ENCODE data around the gene FMN2.

The FMN2 gene

GRCh38 chr1:240068961-240069360, 22.7 kb upstream of the FMN2 start:
- CTCF ChIA-PET = no interaction called here
- no peak overlapping the region for H3K4me3 ChIP-seq (ENCODE audit: control insufficient read depth in 1 of 7, extremely low read depth in 1 of 7, insufficient read depth in 4 of 7, low read depth in 2 of 7, low read length in 6 of 7)
- POLR2A ChIA-PET = no interaction called here
- peaks cover 0 to 6% (median 0%) of the 10 kb centered on the region in 5 experiments for H3K27me3 ChIP-seq (replicated peaks in 2 of 5; ENCODE audit: control insufficient read depth in 4 of 5, insufficient read depth in 5 of 5, low read length in 4 of 5)
- no CpG with 5 or more reads among the region's 7 CpGs for WGBS (ENCODE audit: insufficient coverage)
- no peaks in the 10 kb centered on the region for H3K9me3 ChIP-seq (ENCODE audit: control extremely low read depth in 1 of 5, control insufficient read depth in 4 of 5, insufficient read depth in 2 of 5, low read depth in 1 of 5, low read length in 4 of 5)
- DNase-seq = no peak
- no peaks in the 10 kb centered on the region for H3K4me1 ChIP-seq (ENCODE audit: control extremely low read depth in 1 of 4, control insufficient read depth in 4 of 4, insufficient read depth in 4 of 4, low read length in 3 of 4)
- H3K27ac ChIP-seq (ENCODE audit: insufficient read depth in 1 of 2, low read depth in 1 of 2, low read length in 2 of 2, poor library complexity in 1 of 2, severe bottlenecking in 2 of 2) = no peak overlapping the region
- H3K36me3 ChIP-seq (ENCODE audit: control insufficient read depth in 4 of 4, insufficient read depth in 4 of 4, low read length in 3 of 4) = no peaks in the 10 kb centered on the region

- no peak overlapping the region for H3K4me3 ChIP-seq (ENCODE audit: control insufficient read depth in 1 of 7, extremely low read depth in 1 of 7, insufficient read depth in 4 of 7, low read depth in 2 of 7, low read length in 6 of 7)
- no peak for DNase-seq
- H3K36me3 ChIP-seq (ENCODE audit: control insufficient read depth in 4 of 4, insufficient read depth in 4 of 4, low read length in 3 of 4) = no peaks in the 10 kb centered on the region
- ChIA-PET CTCF (no interaction called here), POLR2A (no interaction called here)
- H3K9me3 ChIP-seq (ENCODE audit: control extremely low read depth in 1 of 5, control insufficient read depth in 4 of 5, insufficient read depth in 2 of 5, low read depth in 1 of 5, low read length in 4 of 5) = no peaks in the 10 kb centered on the region
- no peaks in the 10 kb centered on the region for H3K4me1 ChIP-seq (ENCODE audit: control extremely low read depth in 1 of 4, control insufficient read depth in 4 of 4, insufficient read depth in 4 of 4, low read length in 3 of 4)
- H3K27me3 ChIP-seq (replicated peaks in 2 of 5; ENCODE audit: control insufficient read depth in 4 of 5, insufficient read depth in 5 of 5, low read length in 4 of 5) = peaks cover 0 to 6% (median 0%) of the 10 kb centered on the region in 5 experiments
- no peak overlapping the region for H3K27ac ChIP-seq (ENCODE audit: insufficient read depth in 1 of 2, low read depth in 1 of 2, low read length in 2 of 2, poor library complexity in 1 of 2, severe bottlenecking in 2 of 2)
Observed at GRCh38 chr1:240070188-240070587, 21.5 kb upstream of the FMN2 start.

GRCh38 chr1:240073097-240073496, 18.6 kb upstream of the FMN2 start:
- WGBS (ENCODE audit: insufficient coverage) = 71% methylated on average over 2 of the region's 3 CpGs
- H3K27me3 ChIP-seq (replicated peaks in 2 of 5; ENCODE audit: control insufficient read depth in 4 of 5, insufficient read depth in 5 of 5, low read length in 4 of 5) = peaks cover 0 to 6% (median 0%) of the 10 kb centered on the region in 5 experiments
- no peak overlapping the region for H3K4me3 ChIP-seq (ENCODE audit: control insufficient read depth in 1 of 7, extremely low read depth in 1 of 7, insufficient read depth in 4 of 7, low read depth in 2 of 7, low read length in 6 of 7)
- no peak overlapping the region for H3K27ac ChIP-seq (ENCODE audit: insufficient read depth in 1 of 2, low read depth in 1 of 2, low read length in 2 of 2, poor library complexity in 1 of 2, severe bottlenecking in 2 of 2)
- H3K9me3 ChIP-seq (ENCODE audit: control extremely low read depth in 1 of 5, control insufficient read depth in 4 of 5, insufficient read depth in 2 of 5, low read depth in 1 of 5, low read length in 4 of 5) = peaks cover 0 to 3% (median 0%) of the 10 kb centered on the region in 5 experiments
- ChIA-PET CTCF (no interaction called here), POLR2A (no interaction called here)
- H3K4me1 ChIP-seq (ENCODE audit: control extremely low read depth in 1 of 4, control insufficient read depth in 4 of 4, insufficient read depth in 4 of 4, low read length in 3 of 4) = no peaks in the 10 kb centered on the region
- DNase-seq = no peak
- H3K36me3 ChIP-seq (ENCODE audit: control insufficient read depth in 4 of 4, insufficient read depth in 4 of 4, low read length in 3 of 4) = no peaks in the 10 kb centered on the region

- peaks cover 0 to 6% (median 0%) of the 10 kb centered on the region in 5 experiments for H3K27me3 ChIP-seq (replicated peaks in 2 of 5; ENCODE audit: control insufficient read depth in 4 of 5, insufficient read depth in 5 of 5, low read length in 4 of 5)
- H3K27ac ChIP-seq (ENCODE audit: insufficient read depth in 1 of 2, low read depth in 1 of 2, low read length in 2 of 2, poor library complexity in 1 of 2, severe bottlenecking in 2 of 2) = no peak overlapping the region
- H3K4me3 ChIP-seq (ENCODE audit: control insufficient read depth in 1 of 7, extremely low read depth in 1 of 7, insufficient read depth in 4 of 7, low read depth in 2 of 7, low read length in 6 of 7) = no peak overlapping the region
- H3K9me3 ChIP-seq (ENCODE audit: control extremely low read depth in 1 of 5, control insufficient read depth in 4 of 5, insufficient read depth in 2 of 5, low read depth in 1 of 5, low read length in 4 of 5) = peaks cover 0 to 4% (median 0%) of the 10 kb centered on the region in 5 experiments
- no peaks in the 10 kb centered on the region for H3K36me3 ChIP-seq (ENCODE audit: control insufficient read depth in 4 of 4, insufficient read depth in 4 of 4, low read length in 3 of 4)
- DNase-seq = no peak
- ChIA-PET CTCF (no interaction called here), POLR2A (no interaction called here)
- WGBS (ENCODE audit: insufficient coverage) = 80% methylated on average over 4 of the region's 5 CpGs
- no peaks in the 10 kb centered on the region for H3K4me1 ChIP-seq (ENCODE audit: control extremely low read depth in 1 of 4, control insufficient read depth in 4 of 4, insufficient read depth in 4 of 4, low read length in 3 of 4)
Observed at GRCh38 chr1:240074422-240074821, 17.3 kb upstream of the FMN2 start.

GRCh38 chr1:240074908-240075307, 16.8 kb upstream of the FMN2 start:
- H3K4me3 ChIP-seq (ENCODE audit: control insufficient read depth in 1 of 7, extremely low read depth in 1 of 7, insufficient read depth in 4 of 7, low read depth in 2 of 7, low read length in 6 of 7) = no peak overlapping the region
- H3K36me3 ChIP-seq (ENCODE audit: control insufficient read depth in 4 of 4, insufficient read depth in 4 of 4, low read length in 3 of 4) = no peaks in the 10 kb centered on the region
- 60% methylated on average over 1 of the region's 3 CpGs for WGBS (ENCODE audit: insufficient coverage)
- no peak overlapping the region for H3K27ac ChIP-seq (ENCODE audit: insufficient read depth in 1 of 2, low read depth in 1 of 2, low read length in 2 of 2, poor library complexity in 1 of 2, severe bottlenecking in 2 of 2)
- DNase-seq = no peak
- peaks cover 0 to 4% (median 0%) of the 10 kb centered on the region in 5 experiments for H3K9me3 ChIP-seq (ENCODE audit: control extremely low read depth in 1 of 5, control insufficient read depth in 4 of 5, insufficient read depth in 2 of 5, low read depth in 1 of 5, low read length in 4 of 5)
- H3K4me1 ChIP-seq (ENCODE audit: control extremely low read depth in 1 of 4, control insufficient read depth in 4 of 4, insufficient read depth in 4 of 4, low read length in 3 of 4) = no peaks in the 10 kb centered on the region
- CTCF ChIA-PET = no interaction called here
- POLR2A ChIA-PET = no interaction called here
- H3K27me3 ChIP-seq (replicated peaks in 2 of 5; ENCODE audit: control insufficient read depth in 4 of 5, insufficient read depth in 5 of 5, low read length in 4 of 5) = peaks cover 0 to 6% (median 0%) of the 10 kb centered on the region in 5 experiments

GRCh38 chr1:240084337-240084736, 7.3 kb upstream of the FMN2 start:
- H3K36me3 ChIP-seq (ENCODE audit: control insufficient read depth in 4 of 4, insufficient read depth in 4 of 4, low read length in 3 of 4) = no peaks in the 10 kb centered on the region
- H3K27ac ChIP-seq (ENCODE audit: insufficient read depth in 1 of 2, low read depth in 1 of 2, low read length in 2 of 2, poor library complexity in 1 of 2, severe bottlenecking in 2 of 2) = no peak overlapping the region
- H3K27me3 ChIP-seq (replicated peaks in 2 of 5; ENCODE audit: control insufficient read depth in 4 of 5, insufficient read depth in 5 of 5, low read length in 4 of 5) = peaks cover 0 to 34% (median 2%) of the 10 kb centered on the region in 5 experiments
- no CpG with 5 or more reads among the region's 1 CpG for WGBS (ENCODE audit: insufficient coverage)
- H3K9me3 ChIP-seq (ENCODE audit: control extremely low read depth in 1 of 5, control insufficient read depth in 4 of 5, insufficient read depth in 2 of 5, low read depth in 1 of 5, low read length in 4 of 5) = peaks cover 0 to 3% (median 0%) of the 10 kb centered on the region in 5 experiments
- DNase-seq = no peak
- no peak overlapping the region for H3K4me3 ChIP-seq (ENCODE audit: control insufficient read depth in 1 of 7, extremely low read depth in 1 of 7, insufficient read depth in 4 of 7, low read depth in 2 of 7, low read length in 6 of 7)
- POLR2A ChIA-PET = no interaction called here
- CTCF ChIA-PET = no interaction called here
- H3K4me1 ChIP-seq (ENCODE audit: control extremely low read depth in 1 of 4, control insufficient read depth in 4 of 4, insufficient read depth in 4 of 4, low read length in 3 of 4) = no peaks in the 10 kb centered on the region

- no peaks in the 10 kb centered on the region for H3K36me3 ChIP-seq (ENCODE audit: control insufficient read depth in 4 of 4, insufficient read depth in 4 of 4, low read length in 3 of 4)
- no peak overlapping the region for H3K4me3 ChIP-seq (ENCODE audit: control insufficient read depth in 1 of 7, extremely low read depth in 1 of 7, insufficient read depth in 4 of 7, low read depth in 2 of 7, low read length in 6 of 7)
- ChIA-PET POLR2A (no interaction called here), CTCF (no interaction called here)
- peaks cover 0 to 3% (median 0%) of the 10 kb centered on the region in 5 experiments for H3K9me3 ChIP-seq (ENCODE audit: control extremely low read depth in 1 of 5, control insufficient read depth in 4 of 5, insufficient read depth in 2 of 5, low read depth in 1 of 5, low read length in 4 of 5)
- H3K27me3 ChIP-seq (replicated peaks in 2 of 5; ENCODE audit: control insufficient read depth in 4 of 5, insufficient read depth in 5 of 5, low read length in 4 of 5) = peaks cover under 1 to 36% (median 5%) of the 10 kb centered on the region in 5 experiments
- DNase-seq = no peak
- H3K4me1 ChIP-seq (ENCODE audit: control extremely low read depth in 1 of 4, control insufficient read depth in 4 of 4, insufficient read depth in 4 of 4, low read length in 3 of 4) = no peaks in the 10 kb centered on the region
- 72% methylated on average over 4 of the region's 8 CpGs for WGBS (ENCODE audit: insufficient coverage)
- no peak overlapping the region for H3K27ac ChIP-seq (ENCODE audit: insufficient read depth in 1 of 2, low read depth in 1 of 2, low read length in 2 of 2, poor library complexity in 1 of 2, severe bottlenecking in 2 of 2)
Observed at GRCh38 chr1:240084749-240085148, 6.9 kb upstream of the FMN2 start.
